Subcutaneous abdominal adipose tissue (tissue), 5 donors: ENCODE measurements around the gene TBL2.
"Not testable (repeated sequence)": the region's sequence is repeated elsewhere in the genome, so short reads cannot be mapped to it uniquely, and the experiment has no call there.

Source experiments
- H3K27ac ChIP-seq: one replicate; pipeline ENCODE4 v1.7.0; 2013; ENCODE audit warnings: low read depth, mild to moderate bottlenecking, inconsistent platforms, low read length, moderate library complexity
- H3K27me3 ChIP-seq, 5 donors: one replicate each; pipeline ENCODE4 v1.7.0; 2013; ENCODE audit warnings: low read length in 5 of 5, inconsistent platforms in 1 of 5; ENCODE audit not compliant: control insufficient read depth in 5 of 5, insufficient read depth in 4 of 5
- H3K36me3 ChIP-seq, 5 donors: one replicate each; pipeline ENCODE4 v1.7.0; 2013; ENCODE audit warnings: low read length in 5 of 5; ENCODE audit not compliant: control insufficient read depth in 5 of 5, insufficient read depth in 5 of 5
- H3K4me1 ChIP-seq, 5 donors: one replicate each; pipeline ENCODE4 v1.7.0; 2013; ENCODE audit warnings: low read length in 5 of 5, mild to moderate bottlenecking in 3 of 5, moderate library complexity in 1 of 5; ENCODE audit not compliant: control insufficient read depth in 5 of 5, insufficient read depth in 5 of 5
- H3K4me3 ChIP-seq, 5 donors: one replicate each; pipeline ENCODE4 v1.7.0; 2013; ENCODE audit warnings: low read length in 5 of 5, low read depth in 1 of 5
- H3K9ac ChIP-seq, 5 donors: one replicate each; pipeline ENCODE4 v1.7.0; 2013; ENCODE audit warnings: low read length in 5 of 5, mild to moderate bottlenecking in 4 of 5, moderate library complexity in 3 of 5
- H3K9me3 ChIP-seq, 5 donors: one replicate each; pipeline ENCODE4 v1.7.0; 2013; ENCODE audit warnings: low read length in 5 of 5; ENCODE audit not compliant: control insufficient read depth in 5 of 5
- donor health status: healthy.
- donor health status: healthy.
- donor health status: healthy.
- donor health status: healthy.
- donor health status: healthy.

The TBL2 gene

GRCh38 chr7:73593207-73594045, 15.0 kb upstream of the TBL2 start:
- Histone ChIP-seq H3K4me1 (no peaks in the 10 kb centered on the region), H3K27me3 (no peaks in the 10 kb centered on the region), H3K4me3 (no peak overlapping the region), H3K9me3 (peaks cover 0 to 4% (median 0%) of the 10 kb centered on the region in 5 donors), H3K27ac (no peak overlapping the region), H3K36me3 (peaks cover 0 to 29% (median 12%) of the 10 kb centered on the region in 5 donors), H3K9ac (no peak overlapping the region)

- no peaks in the 10 kb centered on the region for H3K27me3 ChIP-seq
- no peak overlapping the region for H3K9ac ChIP-seq
- peaks cover 0 to 26% (median 14%) of the 10 kb centered on the region in 5 donors for H3K4me1 ChIP-seq
- no peak overlapping the region for H3K4me3 ChIP-seq
- peak overlapping the region; percentile 23 for H3K27ac ChIP-seq
- peaks cover 0 to 3% (median 0%) of the 10 kb centered on the region in 5 donors for H3K9me3 ChIP-seq
- H3K36me3 ChIP-seq: no peaks in the 10 kb centered on the region
Observed at GRCh38 chr7:73586911-73587310, 8.5 kb upstream of the TBL2 start.

- H3K27ac ChIP-seq: no peak overlapping the region
- no peak overlapping the region for H3K4me3 ChIP-seq
- peaks cover 0 to 30% (median 14%) of the 10 kb centered on the region in 5 donors for H3K4me1 ChIP-seq
- H3K36me3 ChIP-seq: no peaks in the 10 kb centered on the region
- H3K9ac ChIP-seq: no peak overlapping the region
- H3K9me3 ChIP-seq: no peaks in the 10 kb centered on the region
- H3K27me3 ChIP-seq: no peaks in the 10 kb centered on the region
Observed at GRCh38 chr7:73585196-73585595, 6.8 kb upstream of the TBL2 start.

GRCh38 chr7:73582664-73583202, 4.4 kb upstream of the TBL2 start:
- Histone ChIP-seq H3K4me3 (no peak overlapping the region), H3K9ac (no peak overlapping the region), H3K36me3 (no peaks in the 10 kb centered on the region), H3K27me3 (no peaks in the 10 kb centered on the region), H3K27ac (no peak overlapping the region), H3K4me1 (peaks cover 0 to 36% (median 19%) of the 10 kb centered on the region in 5 donors), H3K9me3 (no peaks in the 10 kb centered on the region)

GRCh38 chr7:73581006-73581405, 2.6 kb upstream of the TBL2 start:
- H3K9me3 ChIP-seq, H3K27me3 ChIP-seq, H3K36me3 ChIP-seq, H3K4me3 ChIP-seq, H3K27ac ChIP-seq, H3K9ac ChIP-seq: not testable (repeated sequence)
- peaks cover 2 to 43% (median 25%) of the 10 kb centered on the region in 5 donors for H3K4me1 ChIP-seq

- Histone ChIP-seq H3K4me3 (peak overlapping the region; percentile 79 to 86 (median 80)), H3K27ac (peak overlapping the region; percentile 89), H3K36me3 (peaks cover 0 to 23% (median 22%) of the 10 kb centered on the region in 5 donors), H3K9ac (peak overlapping the region; percentile 87 to 96 (median 95)), H3K9me3 (no peaks in the 10 kb centered on the region), H3K4me1 (peaks cover 2 to 39% (median 23%) of the 10 kb centered on the region in 5 donors), H3K27me3 (no peaks in the 10 kb centered on the region)
Observed at GRCh38 chr7:73577627-73578341, 595 bp downstream of the TBL2 start.

- H3K4me1 ChIP-seq: peaks cover 2 to 21% (median 17%) of the 10 kb centered on the region in 5 donors
- H3K27ac ChIP-seq: no peak overlapping the region
- H3K27me3 ChIP-seq: no peaks in the 10 kb centered on the region
- H3K36me3 ChIP-seq: peaks cover 7 to 62% (median 56%) of the 10 kb centered on the region in 5 donors
- H3K4me3 ChIP-seq: no peak overlapping the region
- no peak overlapping the region for H3K9ac ChIP-seq
- H3K9me3 ChIP-seq: no peaks in the 10 kb centered on the region
Observed at GRCh38 chr7:73573791-73574190, 4.6 kb downstream of the TBL2 start.

- H3K9me3 ChIP-seq: no peaks in the 10 kb centered on the region
- H3K27me3 ChIP-seq: no peaks in the 10 kb centered on the region
- peaks cover 2 to 20% (median 16%) of the 10 kb centered on the region in 5 donors for H3K4me1 ChIP-seq
- H3K36me3 ChIP-seq: peaks cover 7 to 63% (median 56%) of the 10 kb centered on the region in 5 donors
- no peak overlapping the region for H3K27ac ChIP-seq
- no peak overlapping the region for H3K9ac ChIP-seq
- H3K4me3 ChIP-seq: no peak overlapping the region
Observed at GRCh38 chr7:73573276-73573675, 5.1 kb downstream of the TBL2 start.

- H3K9me3 ChIP-seq: no peaks in the 10 kb centered on the region
- no peak overlapping the region for H3K9ac ChIP-seq
- H3K36me3 ChIP-seq: peaks cover 7 to 63% (median 56%) of the 10 kb centered on the region in 5 donors
- no peak overlapping the region for H3K4me3 ChIP-seq
- H3K4me1 ChIP-seq: peaks cover 2 to 17% (median 13%) of the 10 kb centered on the region in 5 donors
- no peaks in the 10 kb centered on the region for H3K27me3 ChIP-seq
- H3K27ac ChIP-seq: no peak overlapping the region
Observed at GRCh38 chr7:73572767-73573186, 5.6 kb downstream of the TBL2 start.

- Histone ChIP-seq H3K4me1 (peaks cover 0 to 6% (median 4%) of the 10 kb centered on the region in 5 donors), H3K9me3 (no peaks in the 10 kb centered on the region), H3K9ac (no peak overlapping the region), H3K4me3 (no peak overlapping the region), H3K36me3 (peaks cover 7 to 63% (median 56%) of the 10 kb centered on the region in 5 donors), H3K27ac (no peak overlapping the region), H3K27me3 (no peaks in the 10 kb centered on the region)
Observed at GRCh38 chr7:73570977-73571376, 7.4 kb downstream of the TBL2 start.
